Left renal cortex interstitium (tissue), 4 donors: Measurements from ENCODE around the gene CMC2. TPM values are rescaled to one million over a fixed set of nuclear protein-coding genes. Genes with fewer than 3 reads are reported as not detected.

Experiments
- DNase-seq, 4 donors: peaks; one replicate each; pipeline ENCODE4 v3.0.0-alpha.2; 2013; ENCODE audit warnings: low read depth in 4 of 4, low spot score in 2 of 4, missing footprints in 1 of 4
- polyA plus RNA-seq, 4 donors: library from polyadenylated mRNA; unstranded; fragments of 120-200 nt; gene quantifications; one replicate each; pipeline ENCODE4 v1.2.1, GENCODE V29; 2013; ENCODE audit not compliant: insufficient read length in 4 of 4

CMC2 gene
- polyA plus RNA-seq, result 10 to 100 TPM; 60.4 to 69.4 (median 68.1) TPM

- peak; percentile 97 to 100 (median 99) for DNase-seq
Measured at GRCh38 chr16:81006813-81007695, at the start of gene CMC2, which contains the start of gene CENPN. Gene CMC2, minus strand, starts transcription at chr16:81006885. Its CDS starts 9,491 bp downstream, at chr16:80997394. Gene CENPN, plus strand, starts transcription at chr16:81007214. Its CDS starts 4,726 bp downstream, at chr16:81011940.

DNA sequence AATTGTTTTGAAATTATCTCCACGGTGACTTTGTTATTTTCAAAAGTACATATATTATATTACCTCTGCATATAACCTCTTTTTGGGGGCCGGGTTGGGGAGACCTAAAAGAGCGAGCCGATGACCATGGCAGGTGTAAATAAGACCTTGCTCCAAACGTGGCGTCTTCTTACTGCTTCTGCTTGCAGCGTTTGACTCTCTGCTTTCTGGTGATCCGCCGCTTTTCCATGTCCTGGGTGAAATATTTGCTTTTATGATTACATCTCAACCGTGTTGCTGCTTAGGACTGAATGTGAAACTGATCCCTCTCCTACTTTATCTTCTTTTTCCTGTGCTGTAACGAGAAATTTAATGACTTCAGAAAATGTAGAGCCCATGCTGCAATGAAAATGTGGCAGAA, 47.1 kb upstream of the CMC2 start:
- no peak for DNase-seq

DNA sequence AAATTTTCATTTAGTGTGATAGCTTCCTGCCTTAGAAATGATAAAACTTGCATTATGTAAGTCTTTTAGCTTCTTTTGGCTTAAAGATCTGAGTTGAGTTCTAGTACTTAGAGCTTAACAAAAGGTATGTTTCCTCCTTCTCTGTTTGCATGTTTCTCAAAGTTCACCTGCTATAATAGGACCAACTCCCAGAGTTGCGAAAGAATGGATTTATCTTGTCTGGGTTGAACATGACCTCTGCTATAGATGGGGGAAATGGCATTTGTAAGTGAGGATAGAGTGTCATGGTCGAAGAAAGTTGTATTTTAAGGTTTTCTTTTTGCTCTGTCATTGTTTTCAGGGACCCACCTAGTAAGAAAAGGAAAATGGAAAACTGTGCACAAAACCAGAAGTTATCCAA, 36.1 kb upstream of the CMC2 start:
- DNase-seq, result no peak

DNA sequence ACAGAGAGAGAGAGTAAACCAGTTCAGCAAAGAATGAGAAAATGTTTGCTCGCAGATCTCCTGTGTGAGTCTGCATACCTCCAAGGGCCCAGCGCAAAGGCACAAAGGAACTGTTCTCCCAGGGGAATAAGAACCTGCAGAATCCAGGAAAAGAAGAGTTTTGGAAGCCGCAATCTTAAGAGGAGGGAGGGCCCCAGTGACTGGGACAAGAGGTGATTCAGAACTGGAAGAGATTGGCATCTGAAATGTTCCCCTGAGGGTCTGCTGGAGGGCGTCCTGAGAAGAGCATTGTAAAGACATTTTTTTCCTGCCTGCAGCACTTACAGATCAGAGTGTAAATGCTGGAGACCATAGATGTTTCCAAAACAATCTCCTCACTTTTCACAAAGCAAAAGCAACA, 35.0 kb upstream of the CMC2 start:
- no peak for DNase-seq

GRCh38 chr16:81040842-81041241, 34.2 kb upstream of the CMC2 start:
- DNase-seq, result no peak

- DNase-seq, result no peak
Measured at GRCh38 chr16:81040131-81040530, 33.4 kb upstream of the CMC2 start.

GRCh38 chr16:81036751-81037350, 30.2 kb upstream of the CMC2 start:
- no peak for DNase-seq

DNA sequence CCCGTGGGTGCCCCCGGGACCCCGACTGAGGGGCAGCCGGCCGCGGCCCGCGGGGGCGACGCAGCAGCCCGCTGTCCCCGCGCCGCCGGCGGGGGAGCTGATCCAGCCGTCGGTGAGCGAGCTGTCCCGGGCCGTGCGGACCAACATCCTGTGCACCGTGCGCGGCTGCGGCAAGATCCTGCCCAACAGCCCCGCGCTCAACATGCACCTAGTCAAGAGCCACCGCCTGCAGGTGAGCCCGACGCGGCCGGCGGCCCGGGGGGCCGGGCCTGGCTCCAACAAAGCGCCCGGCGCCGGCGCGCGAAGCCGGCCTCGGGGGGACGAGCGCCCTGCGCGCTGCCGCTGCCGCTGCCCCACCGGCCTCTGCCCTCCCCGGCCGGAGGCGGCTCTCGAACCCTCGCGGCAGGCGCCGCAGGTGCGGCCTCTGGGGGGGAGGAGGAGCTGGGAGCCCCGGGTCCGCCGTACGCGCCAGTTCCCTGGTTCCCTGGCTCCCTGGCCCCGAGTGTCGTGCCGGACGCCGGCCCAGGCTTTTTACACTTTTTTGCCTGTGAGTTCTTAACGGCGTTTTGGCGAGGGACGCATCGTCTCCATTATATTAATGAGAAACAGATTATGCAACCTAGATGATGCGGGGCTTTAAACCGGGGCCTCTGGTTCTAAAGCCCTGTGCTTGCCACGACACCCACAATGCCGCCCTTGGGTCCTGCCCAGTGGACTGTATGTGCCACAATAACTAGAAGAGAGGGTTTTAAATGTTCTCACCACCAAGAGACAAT, 29.5 kb upstream of the CMC2 start:
- peak in 2 of 4 donors; percentile 8 to 10 for DNase-seq

- peak; percentile 43 to 85 (median 71) for DNase-seq
Measured at GRCh38 chr16:81035398-81035974, 28.8 kb upstream of the CMC2 start, which contains the start of gene ATMIN. Gene ATMIN, plus strand, starts transcription at chr16:81035842. Its CDS starts 29 bp downstream, at chr16:81035871.

DNA sequence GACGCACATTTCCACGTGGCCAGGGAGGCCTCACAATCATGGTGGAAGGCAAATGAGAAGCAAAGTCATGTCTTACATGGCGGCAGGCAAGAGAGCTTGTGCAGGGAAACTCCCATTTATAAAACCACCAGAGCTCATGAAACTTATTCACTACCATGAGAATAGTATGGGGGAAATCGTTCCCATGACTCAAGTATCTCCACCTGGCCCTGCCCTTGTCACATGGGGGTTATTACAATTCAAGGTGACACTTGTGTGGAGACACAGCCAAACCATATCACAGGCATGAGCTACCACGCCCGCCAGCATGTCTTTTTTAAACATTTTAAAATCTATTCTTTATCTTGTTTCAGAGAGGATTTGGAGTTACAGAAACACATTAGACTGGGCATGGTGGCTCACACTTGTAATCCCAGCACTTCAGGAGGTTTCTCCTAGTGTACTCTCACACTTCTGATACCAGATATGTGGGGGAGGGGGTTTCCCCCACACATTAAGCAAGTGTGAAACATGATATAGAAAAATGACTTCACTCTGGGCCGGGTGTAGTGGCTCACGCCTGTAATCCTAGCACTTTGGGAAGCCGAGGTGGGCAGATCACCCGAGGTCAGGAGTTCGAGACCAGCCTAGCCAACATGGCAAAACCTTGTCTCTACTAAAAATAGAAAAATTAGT, 23.4 kb upstream of the CMC2 start:
- no peak for DNase-seq

DNA sequence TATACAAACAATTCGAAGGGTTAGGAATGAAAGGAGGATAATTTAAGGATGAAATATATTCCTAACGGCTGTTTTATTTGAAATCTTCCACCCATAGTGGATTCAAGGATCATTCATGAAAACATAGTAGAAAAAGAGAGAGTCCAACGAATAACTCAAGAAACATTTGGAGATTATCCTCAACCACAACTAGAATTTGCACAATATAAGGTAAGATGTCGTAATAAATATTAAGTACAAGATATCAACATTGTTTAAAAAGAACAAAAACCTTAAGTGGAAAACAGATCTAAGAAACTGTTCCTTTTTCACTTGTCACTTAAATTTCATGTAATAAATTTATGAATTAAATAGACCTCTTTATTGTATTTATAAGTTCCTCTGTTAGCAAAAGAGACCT, 19.7 kb upstream of the CMC2 start:
- no peak for DNase-seq

DNA sequence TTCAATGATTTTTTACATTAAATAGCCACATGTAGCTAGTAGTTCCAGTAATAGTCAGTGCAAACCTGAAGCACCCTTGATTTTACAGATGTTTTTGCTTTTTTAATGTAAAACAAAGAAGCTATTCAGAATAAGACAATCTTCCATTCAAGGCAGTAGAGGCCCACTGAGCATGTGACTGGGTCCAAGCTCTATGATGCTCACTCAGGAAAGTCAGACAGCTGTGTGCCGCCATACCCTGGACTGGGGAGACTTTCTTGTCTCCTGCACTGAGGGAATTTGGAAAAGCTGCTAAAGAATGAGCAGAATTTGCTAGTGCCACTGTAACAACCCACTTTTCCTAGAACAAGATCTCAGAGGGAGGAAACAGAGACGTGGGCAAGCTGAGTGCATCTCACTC, 11.8 kb upstream of the CMC2 start:
- no peak for DNase-seq

GRCh38 chr16:81014672-81015071, 8.0 kb upstream of the CMC2 start:
- DNase-seq, result no peak

DNA sequence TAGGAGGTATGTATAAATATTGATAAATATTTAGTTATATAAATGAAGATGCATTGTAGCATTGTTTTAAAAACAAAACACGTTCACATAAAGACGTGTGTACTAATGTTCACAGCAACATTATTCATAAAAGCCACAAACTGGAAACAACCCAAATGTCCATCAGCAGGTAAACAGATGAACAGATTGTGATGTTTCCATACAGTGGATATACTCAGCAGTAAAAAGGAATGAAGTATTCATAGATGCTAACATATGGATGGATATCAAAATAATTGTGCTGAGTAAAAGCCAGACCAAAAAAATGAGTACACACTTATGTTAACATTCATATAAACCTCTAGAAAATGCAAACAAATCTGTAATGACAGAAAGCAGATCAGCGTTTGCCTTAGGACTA, 6.3 kb upstream of the CMC2 start:
- DNase-seq, result no peak

DNA sequence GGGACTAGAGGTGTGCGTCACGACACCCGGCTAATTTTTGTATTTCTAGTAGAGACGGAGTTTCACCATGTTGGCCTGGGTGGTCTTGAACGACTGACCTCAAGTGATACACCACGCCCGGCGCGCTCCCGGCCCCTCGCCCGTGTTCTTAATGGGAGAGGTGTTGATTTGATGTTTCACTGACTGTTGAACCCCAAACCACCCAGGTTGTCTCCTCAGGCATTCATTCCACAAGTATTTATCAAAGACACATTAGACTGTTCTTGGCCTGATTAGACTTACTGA, 1.8 kb upstream of the CMC2 start:
- no peak for DNase-seq

- peak in 2 of 4 donors; percentile 23 to 29 for DNase-seq
Measured at GRCh38 chr16:81006211-81006812, 373 bp downstream of the CMC2 start.

DNA sequence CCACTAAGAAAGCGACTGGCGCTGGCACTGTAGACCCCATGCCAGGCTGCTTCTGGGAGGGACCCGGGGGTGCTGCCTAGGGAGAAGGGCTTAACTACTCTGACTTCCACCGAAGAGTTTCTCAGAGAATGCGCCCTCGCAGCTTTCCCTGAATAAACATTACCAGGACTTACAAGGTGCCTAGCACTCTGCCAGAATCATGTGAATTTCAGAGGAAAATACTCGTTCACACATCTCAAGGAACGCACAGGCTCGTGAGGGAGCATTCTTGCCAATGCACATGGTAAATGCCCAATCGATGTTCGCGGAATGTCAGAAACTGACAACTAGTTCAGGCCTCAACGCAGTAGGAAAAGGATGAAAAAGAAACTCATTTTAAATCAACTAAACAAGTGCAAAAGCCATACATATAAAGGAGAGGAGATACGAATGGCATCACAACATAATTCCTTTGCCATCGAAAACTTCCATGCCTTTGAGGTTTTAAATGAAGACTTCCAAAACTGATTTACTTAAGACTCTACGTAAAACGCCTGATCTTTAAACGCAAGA, 999 bp downstream of the CMC2 start:
- DNase-seq, result no peak

DNA sequence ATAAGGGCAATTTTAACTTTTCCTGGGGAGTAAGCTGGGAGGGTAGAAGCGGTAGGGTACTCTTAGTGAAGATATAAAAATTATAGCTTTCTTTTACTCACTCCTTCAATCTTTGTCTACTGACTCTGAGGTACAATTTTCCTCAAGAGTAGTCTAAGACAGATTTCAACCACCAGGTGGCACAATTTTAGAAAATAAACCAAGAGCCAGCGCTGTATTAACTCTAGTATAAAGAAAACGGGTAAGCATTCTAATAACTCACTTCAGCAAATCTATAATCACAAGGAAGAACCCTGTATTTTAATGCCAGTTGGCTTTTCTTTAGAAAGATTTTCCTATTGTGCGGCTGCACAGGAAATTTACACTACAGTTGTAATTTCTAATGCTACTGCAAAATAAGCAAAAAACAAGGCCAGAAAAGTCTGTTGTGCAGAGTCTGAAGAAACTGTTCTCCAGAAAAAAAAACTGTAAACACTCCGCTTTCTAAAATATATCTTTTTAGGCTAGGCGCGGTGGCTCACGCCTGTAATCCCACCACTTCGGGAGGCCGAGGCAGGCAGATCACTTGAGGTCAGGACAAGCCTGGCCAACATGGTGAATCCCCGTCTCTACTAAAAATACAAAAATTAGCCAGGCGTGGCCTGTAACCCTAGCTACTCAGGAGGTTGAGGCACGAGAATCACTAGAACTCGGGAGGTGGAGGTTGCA, 1.9 kb downstream of the CMC2 start:
- peak in 3 of 4 donors; percentile 35 to 75 (median 53) for DNase-seq
